A549 (cell line): ENCODE data around the gene PPFIA4.

Source experiments
- CTCF ChIP-seq: fragments of >200 bp; sonication (Bioruptor Twin); formaldehyde crosslinking; IDR thresholded peaks from 3 replicates; pipeline ENCODE4 v1.5.1; 2016
- RAD21 ChIP-seq, 2 experiments: fragments of >200 bp in 1 of 2; sonication (Bioruptor Twin) in 1 of 2; formaldehyde crosslinking in 1 of 2; IDR thresholded peaks in 1 of 2; conservative IDR thresholded peaks in 1 of 2; 2 replicates in 1 of 2; 3 replicates in 1 of 2; pipeline ENCODE4 v1.6.1; 2012 to 2018; ENCODE audit warnings: inconsistent platforms in 1 of 2

- TF ChIP-seq CTCF (no peak), RAD21 (conservative IDR thresholded peaks at IDR 0.05 in 1 of 2, IDR thresholded peaks at IDR 0.05 in 1 of 2) (no peak)
Measured at GRCh38 chr1:203002951-203003350, 23.3 kb upstream of the PPFIA4 start.
